Stimulated activated CD4-positive, alpha-beta T cell treated with anti-CD3 and anti-CD28 coated beads, Interleukin-4, amount 100 ng/mL, for 1 hour (primary cell): Measurements from ENCODE around the gene MOB1B.
"Not testable (repeated sequence)": the region's sequence is repeated elsewhere in the genome, so short reads cannot be mapped to it uniquely, and the experiment has no call there.

Experiments
- DNase-seq: peaks from one replicate; pipeline ENCODE4 v3.0.0-alpha.2; 2020

MOB1B gene

GRCh38 chr4:70958681-70959080, 56.5 kb downstream of the MOB1B start:
- DNase-seq, result no peak

- no peak for DNase-seq
Observed at GRCh38 chr4:70969076-70969475, 66.9 kb downstream of the MOB1B start.

GRCh38 chr4:70976252-70976651, 74.1 kb downstream of the MOB1B start:
- DNase-seq, result no peak

GRCh38 chr4:70979445-70980008, 77.4 kb downstream of the MOB1B start:
- no peak for DNase-seq

GRCh38 chr4:70980196-70980595, 78.0 kb downstream of the MOB1B start:
- DNase-seq, result no peak

GRCh38 chr4:70984106-70984505, 81.9 kb downstream of the MOB1B start:
- DNase-seq, result no peak

GRCh38 chr4:70984589-70984988, 82.4 kb downstream of the MOB1B start:
- DNase-seq, result no peak

GRCh38 chr4:70991596-70991995, 89.4 kb downstream of the MOB1B start:
- no peak for DNase-seq

GRCh38 chr4:70992391-70992881, 90.3 kb downstream of the MOB1B start:
- no peak for DNase-seq

GRCh38 chr4:70993181-70994068, 91.3 kb downstream of the MOB1B start, which contains the start of gene DCK:
Gene DCK, plus strand, starts transcription at chr4:70993649. Its CDS starts 187 bp downstream, at chr4:70993836.
- DNase-seq, result peak; percentile 86

- no peak for DNase-seq
Observed at GRCh38 chr4:70994069-70994366, 91.8 kb downstream of the MOB1B start.

GRCh38 chr4:70994387-70995099, 92.4 kb downstream of the MOB1B start:
- no peak for DNase-seq

- DNase-seq, result peak; percentile 38
Observed at GRCh38 chr4:70996018-70996360, 93.8 kb downstream of the MOB1B start.

- DNase-seq, result no peak
Observed at GRCh38 chr4:70997036-70997435, 94.9 kb downstream of the MOB1B start.

GRCh38 chr4:70997546-70997945, 95.4 kb downstream of the MOB1B start:
- DNase-seq, result no peak

- not testable (repeated sequence) for DNase-seq
Observed at GRCh38 chr4:70999639-71000038, 97.5 kb downstream of the MOB1B start.

GRCh38 chr4:71001363-71001762, 99.2 kb downstream of the MOB1B start:
- DNase-seq, result not testable (repeated sequence)

- DNase-seq, result peak; percentile 57
Observed at GRCh38 chr4:71004281-71004851, 102.2 kb downstream of the MOB1B start.

GRCh38 chr4:71005025-71005424, 102.9 kb downstream of the MOB1B start:
- DNase-seq, result not testable (repeated sequence)

- DNase-seq, result no peak
Observed at GRCh38 chr4:71006203-71006907, 104.2 kb downstream of the MOB1B start.

- no peak for DNase-seq
Observed at GRCh38 chr4:71008196-71008595, 106.0 kb downstream of the MOB1B start.

- no peak for DNase-seq
Observed at GRCh38 chr4:71009086-71009485, 106.9 kb downstream of the MOB1B start.
